GM12878 (cell line): ENCODE measurements around the gene SYNGR2. TPM values are rescaled to one million over a fixed set of nuclear protein-coding genes. Genes with fewer than 3 reads are reported as not detected.

Experiments
- BCL11A ChIP-seq: IDR thresholded peaks from 2 replicates; pipeline ENCODE4 v1.6.1; 2011; ENCODE audit warnings: low read depth, low read length
- CBFB ChIP-seq: IDR thresholded peaks from 2 replicates; pipeline ENCODE4 v1.6.1; 2016; ENCODE audit warnings: antibody characterized with exemption, low read depth
- DPF2 ChIP-seq: fragments of 450-650 bp; IDR thresholded peaks from 2 replicates; pipeline ENCODE4 v1.6.1; 2017; ENCODE audit warnings: mild to moderate bottlenecking
- ETV6 ChIP-seq, 2 experiments: fragments of 450-650 bp in 1 of 2; IDR thresholded peaks in 1 of 2; conservative IDR thresholded peaks in 1 of 2; 2 replicates each; pipeline ENCODE4 v1.6.1; 2014; ENCODE audit warnings: antibody characterized with exemption in 1 of 2, borderline replicate concordance in 1 of 2, low read depth in 1 of 2, mild to moderate bottlenecking in 1 of 2, moderate library complexity in 1 of 2
- GABPA ChIP-seq: IDR thresholded peaks from 2 replicates; pipeline ENCODE4 v1.6.1; 2014; ENCODE audit warnings: antibody characterized with exemption, low read depth, mild to moderate bottlenecking, inconsistent platforms
- IKZF2 ChIP-seq, 2 experiments: fragments of 450-650 bp; IDR thresholded peaks; 2 replicates each; pipeline ENCODE4 v1.6.1; 2017; ENCODE audit warnings: mild to moderate bottlenecking in 2 of 2, moderate library complexity in 2 of 2
- IRF4 ChIP-seq: IDR thresholded peaks from 2 replicates; pipeline ENCODE4 v1.6.1; 2011; ENCODE audit warnings: low read depth, low read length
- MYB ChIP-seq: fragments of 150-350 bp; IDR thresholded peaks from 2 replicates; pipeline ENCODE4 v1.6.1; 2014; ENCODE audit warnings: mild to moderate bottlenecking, low read depth, low read length, borderline replicate concordance
- NR2C1 ChIP-seq: fragments of 450-650 bp; IDR thresholded peaks from 2 replicates; pipeline ENCODE4 v1.6.1; 2017; ENCODE audit warnings: antibody characterized with exemption, mild to moderate bottlenecking, moderate library complexity
- POLR2AphosphoS5 ChIP-seq: IDR thresholded peaks from 2 replicates; pipeline ENCODE4 v1.6.1; 2011; ENCODE audit warnings: mild to moderate bottlenecking, low read length, inconsistent platforms
- SMARCA5 ChIP-seq: fragments of 450-650 bp; IDR thresholded peaks from 2 replicates; pipeline ENCODE4 v1.6.1; 2017; ENCODE audit warnings: mild to moderate bottlenecking
- SMC3 ChIP-seq: IDR thresholded peaks from 2 replicates; pipeline ENCODE4 v1.6.1; 2011; ENCODE audit warnings: low read length, improper control_type of control experiment, borderline replicate concordance
- polyA plus RNA-seq, 11 experiments: library from polyadenylated mRNA; depleted of rRNA in 4 of 11; unstranded in 6 of 11; stranded (reverse) in 5 of 11; fragments of >200 nt; fragmentation: Nextera tagmentation in 4 of 11; fragmentation: Illumina TruSeq in 1 of 11; extraction: Ambion mirVana in 4 of 11; extraction: Trizol in 1 of 11; gene quantifications; 1 replicate in 1 of 11; 2 replicates in 10 of 11; pipeline versions ENCODE4 v1.2.1 to v1.2.3, GENCODE V29; 2011 to 2016; ENCODE audit warnings: inconsistent platforms in 2 of 11, missing spikeins in 2 of 11, low read depth in 1 of 11
- total RNA-seq, 4 experiments: library from RNA; depleted of rRNA in 3 of 4; stranded (reverse); fragments of >200 nt in 3 of 4; fragmentation: Illumina TruSeq in 1 of 4; extraction: Trizol in 1 of 4; gene quantifications; 2 replicates each; pipeline versions ENCODE4 v1.2.1 to v1.2.3, GENCODE V29; 2013 to 2021
- TF ChIP-seq, protein P1 (sequence below), 3 experiments: IDR thresholded peaks in 2 of 3; conservative IDR thresholded peaks in 1 of 3; 2 replicates each; pipeline ENCODE4 v1.5.1; 2011; ENCODE audit warnings: low read depth in 3 of 3, low read length in 3 of 3, mild to moderate bottlenecking in 3 of 3, control low read depth in 2 of 3, moderate library complexity in 2 of 3, inconsistent platforms in 1 of 3, mixed read lengths in 1 of 3; ENCODE audit not compliant: control insufficient read depth in 2 of 3, insufficient read depth in 1 of 3; ENCODE audit errors: extremely low read depth in 1 of 3
- TF ChIP-seq, protein P2 (sequence below): fragments of 450-650 bp; IDR thresholded peaks from 2 replicates; pipeline ENCODE4 v1.6.1; 2018; ENCODE audit warnings: borderline replicate concordance, mild to moderate bottlenecking; ENCODE audit not compliant: partially characterized antibody
- TF ChIP-seq, protein P3 (sequence below): IDR thresholded peaks from 2 replicates; pipeline ENCODE4 v1.6.1; 2012; ENCODE audit warnings: low read depth, low read length, improper control_type of control experiment
- TF ChIP-seq, protein P4 (sequence below): fragments of 450-650 bp; IDR thresholded peaks from 2 replicates; pipeline ENCODE4 v1.6.1; 2017; ENCODE audit warnings: antibody characterized with exemption, mild to moderate bottlenecking, moderate library complexity
- TF ChIP-seq, protein P5 (sequence below): fragments of 450-650 bp; IDR thresholded peaks from 2 replicates; pipeline ENCODE4 v1.6.1; 2017; ENCODE audit warnings: mild to moderate bottlenecking, moderate library complexity

Gene SYNGR2
- total and polyA plus RNA-seq, 10 of the 15 experiments (the other 5 are each of a cell fraction or from before 2014, with no cell fraction given) = 4.4 to 529 (median 261) TPM

DNA sequence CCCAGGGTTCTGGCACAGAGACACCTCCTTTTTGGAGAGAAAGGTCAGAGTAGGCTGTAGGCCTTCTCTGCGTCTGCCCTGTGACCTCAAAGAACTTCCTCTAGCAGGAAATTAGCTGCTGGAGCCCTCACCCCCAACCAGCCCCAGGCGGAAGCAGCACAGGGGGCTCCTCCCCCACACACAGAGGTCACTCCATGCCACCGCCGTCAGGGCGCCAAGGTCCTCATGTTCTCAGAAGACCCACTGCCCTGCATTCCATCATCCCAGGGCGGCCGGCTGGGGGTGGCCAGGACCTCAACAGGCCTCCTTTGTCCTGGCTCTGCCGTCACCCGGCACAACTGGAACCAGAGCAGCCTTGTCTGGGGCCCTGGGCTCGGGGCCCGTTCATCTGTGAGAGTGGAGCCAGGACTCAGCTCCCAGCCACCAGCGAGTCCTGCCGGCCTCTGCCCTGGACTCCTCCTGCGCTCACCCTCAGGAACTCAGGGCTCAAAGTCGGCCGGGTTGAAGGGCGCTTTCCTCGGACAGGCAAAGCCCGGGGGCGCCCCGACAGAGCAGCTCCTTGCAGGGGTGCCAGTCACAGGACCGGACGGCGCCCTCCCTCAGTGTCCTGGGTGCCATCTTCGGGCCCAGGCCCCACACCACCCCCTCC lies 41.0 kb upstream of the SYNGR2 start (continued):
- TF ChIP-seq, protein P1, sequence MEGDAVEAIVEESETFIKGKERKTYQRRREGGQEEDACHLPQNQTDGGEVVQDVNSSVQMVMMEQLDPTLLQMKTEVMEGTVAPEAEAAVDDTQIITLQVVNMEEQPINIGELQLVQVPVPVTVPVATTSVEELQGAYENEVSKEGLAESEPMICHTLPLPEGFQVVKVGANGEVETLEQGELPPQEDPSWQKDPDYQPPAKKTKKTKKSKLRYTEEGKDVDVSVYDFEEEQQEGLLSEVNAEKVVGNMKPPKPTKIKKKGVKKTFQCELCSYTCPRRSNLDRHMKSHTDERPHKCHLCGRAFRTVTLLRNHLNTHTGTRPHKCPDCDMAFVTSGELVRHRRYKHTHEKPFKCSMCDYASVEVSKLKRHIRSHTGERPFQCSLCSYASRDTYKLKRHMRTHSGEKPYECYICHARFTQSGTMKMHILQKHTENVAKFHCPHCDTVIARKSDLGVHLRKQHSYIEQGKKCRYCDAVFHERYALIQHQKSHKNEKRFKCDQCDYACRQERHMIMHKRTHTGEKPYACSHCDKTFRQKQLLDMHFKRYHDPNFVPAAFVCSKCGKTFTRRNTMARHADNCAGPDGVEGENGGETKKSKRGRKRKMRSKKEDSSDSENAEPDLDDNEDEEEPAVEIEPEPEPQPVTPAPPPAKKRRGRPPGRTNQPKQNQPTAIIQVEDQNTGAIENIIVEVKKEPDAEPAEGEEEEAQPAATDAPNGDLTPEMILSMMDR (IDR thresholded peaks at IDR 0.05 in 2 of 3, conservative IDR thresholded peaks at IDR 0.05 in 1 of 3; ENCODE audit: control insufficient read depth in 2 of 3, extremely low read depth in 1 of 3, insufficient read depth in 1 of 3, low read depth in 3 of 3, low read length in 3 of 3) = no peak
- TF ChIP-seq, protein P2, sequence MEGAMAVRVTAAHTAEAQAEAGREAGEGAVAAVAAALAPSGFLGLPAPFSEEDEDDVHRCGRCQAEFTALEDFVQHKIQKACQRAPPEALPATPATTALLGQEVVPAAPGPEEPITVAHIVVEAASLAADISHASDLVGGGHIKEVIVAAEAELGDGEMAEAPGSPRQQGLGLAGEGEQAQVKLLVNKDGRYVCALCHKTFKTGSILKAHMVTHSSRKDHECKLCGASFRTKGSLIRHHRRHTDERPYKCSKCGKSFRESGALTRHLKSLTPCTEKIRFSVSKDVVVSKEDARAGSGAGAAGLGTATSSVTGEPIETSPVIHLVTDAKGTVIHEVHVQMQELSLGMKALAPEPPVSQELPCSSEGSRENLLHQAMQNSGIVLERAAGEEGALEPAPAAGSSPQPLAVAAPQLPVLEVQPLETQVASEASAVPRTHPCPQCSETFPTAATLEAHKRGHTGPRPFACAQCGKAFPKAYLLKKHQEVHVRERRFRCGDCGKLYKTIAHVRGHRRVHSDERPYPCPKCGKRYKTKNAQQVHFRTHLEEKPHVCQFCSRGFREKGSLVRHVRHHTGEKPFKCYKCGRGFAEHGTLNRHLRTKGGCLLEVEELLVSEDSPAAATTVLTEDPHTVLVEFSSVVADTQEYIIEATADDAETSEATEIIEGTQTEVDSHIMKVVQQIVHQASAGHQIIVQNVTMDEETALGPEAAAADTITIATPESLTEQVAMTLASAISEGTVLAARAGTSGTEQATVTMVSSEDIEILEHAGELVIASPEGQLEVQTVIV = no peak
- TF ChIP-seq SMARCA5 (no peak), BCL11A (0 out of 2 replicates have a peak, but pooled peaks have one; percentile 10), IKZF2 (IDR thresholded peaks at IDR 0.05) (no peak), IRF4 (no peak), DPF2 (peak; percentile 33; the same call in 1 of the 2 replicates), POLR2AphosphoS5 (peak; percentile 50; the same call in 1 of the 2 replicates), MYB (no peak), NR2C1 (peak; percentile 84), GABPA (no peak), SMC3 (no peak), CBFB (0 out of 2 replicates have a peak, but pooled peaks have one; percentile 36), ETV6 (conservative IDR thresholded peaks at IDR 0.05 in 1 of 2, IDR thresholded peaks at IDR 0.05 in 1 of 2; ENCODE audit: borderline replicate concordance in 1 of 2, low read depth in 1 of 2) (peak in 1 of 2 experiments; percentile 78; a peak in 2 of 4 replicates)
- TF ChIP-seq, protein P3, sequence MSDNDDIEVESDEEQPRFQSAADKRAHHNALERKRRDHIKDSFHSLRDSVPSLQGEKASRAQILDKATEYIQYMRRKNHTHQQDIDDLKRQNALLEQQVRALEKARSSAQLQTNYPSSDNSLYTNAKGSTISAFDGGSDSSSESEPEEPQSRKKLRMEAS = 0 out of 2 replicates have a peak, but pooled peaks have one; percentile 12
- TF ChIP-seq, protein P4, sequence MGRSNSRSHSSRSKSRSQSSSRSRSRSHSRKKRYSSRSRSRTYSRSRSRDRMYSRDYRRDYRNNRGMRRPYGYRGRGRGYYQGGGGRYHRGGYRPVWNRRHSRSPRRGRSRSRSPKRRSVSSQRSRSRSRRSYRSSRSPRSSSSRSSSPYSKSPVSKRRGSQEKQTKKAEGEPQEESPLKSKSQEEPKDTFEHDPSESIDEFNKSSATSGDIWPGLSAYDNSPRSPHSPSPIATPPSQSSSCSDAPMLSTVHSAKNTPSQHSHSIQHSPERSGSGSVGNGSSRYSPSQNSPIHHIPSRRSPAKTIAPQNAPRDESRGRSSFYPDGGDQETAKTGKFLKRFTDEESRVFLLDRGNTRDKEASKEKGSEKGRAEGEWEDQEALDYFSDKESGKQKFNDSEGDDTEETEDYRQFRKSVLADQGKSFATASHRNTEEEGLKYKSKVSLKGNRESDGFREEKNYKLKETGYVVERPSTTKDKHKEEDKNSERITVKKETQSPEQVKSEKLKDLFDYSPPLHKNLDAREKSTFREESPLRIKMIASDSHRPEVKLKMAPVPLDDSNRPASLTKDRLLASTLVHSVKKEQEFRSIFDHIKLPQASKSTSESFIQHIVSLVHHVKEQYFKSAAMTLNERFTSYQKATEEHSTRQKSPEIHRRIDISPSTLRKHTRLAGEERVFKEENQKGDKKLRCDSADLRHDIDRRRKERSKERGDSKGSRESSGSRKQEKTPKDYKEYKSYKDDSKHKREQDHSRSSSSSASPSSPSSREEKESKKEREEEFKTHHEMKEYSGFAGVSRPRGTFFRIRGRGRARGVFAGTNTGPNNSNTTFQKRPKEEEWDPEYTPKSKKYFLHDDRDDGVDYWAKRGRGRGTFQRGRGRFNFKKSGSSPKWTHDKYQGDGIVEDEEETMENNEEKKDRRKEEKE = no peak
- TF ChIP-seq, protein P5, sequence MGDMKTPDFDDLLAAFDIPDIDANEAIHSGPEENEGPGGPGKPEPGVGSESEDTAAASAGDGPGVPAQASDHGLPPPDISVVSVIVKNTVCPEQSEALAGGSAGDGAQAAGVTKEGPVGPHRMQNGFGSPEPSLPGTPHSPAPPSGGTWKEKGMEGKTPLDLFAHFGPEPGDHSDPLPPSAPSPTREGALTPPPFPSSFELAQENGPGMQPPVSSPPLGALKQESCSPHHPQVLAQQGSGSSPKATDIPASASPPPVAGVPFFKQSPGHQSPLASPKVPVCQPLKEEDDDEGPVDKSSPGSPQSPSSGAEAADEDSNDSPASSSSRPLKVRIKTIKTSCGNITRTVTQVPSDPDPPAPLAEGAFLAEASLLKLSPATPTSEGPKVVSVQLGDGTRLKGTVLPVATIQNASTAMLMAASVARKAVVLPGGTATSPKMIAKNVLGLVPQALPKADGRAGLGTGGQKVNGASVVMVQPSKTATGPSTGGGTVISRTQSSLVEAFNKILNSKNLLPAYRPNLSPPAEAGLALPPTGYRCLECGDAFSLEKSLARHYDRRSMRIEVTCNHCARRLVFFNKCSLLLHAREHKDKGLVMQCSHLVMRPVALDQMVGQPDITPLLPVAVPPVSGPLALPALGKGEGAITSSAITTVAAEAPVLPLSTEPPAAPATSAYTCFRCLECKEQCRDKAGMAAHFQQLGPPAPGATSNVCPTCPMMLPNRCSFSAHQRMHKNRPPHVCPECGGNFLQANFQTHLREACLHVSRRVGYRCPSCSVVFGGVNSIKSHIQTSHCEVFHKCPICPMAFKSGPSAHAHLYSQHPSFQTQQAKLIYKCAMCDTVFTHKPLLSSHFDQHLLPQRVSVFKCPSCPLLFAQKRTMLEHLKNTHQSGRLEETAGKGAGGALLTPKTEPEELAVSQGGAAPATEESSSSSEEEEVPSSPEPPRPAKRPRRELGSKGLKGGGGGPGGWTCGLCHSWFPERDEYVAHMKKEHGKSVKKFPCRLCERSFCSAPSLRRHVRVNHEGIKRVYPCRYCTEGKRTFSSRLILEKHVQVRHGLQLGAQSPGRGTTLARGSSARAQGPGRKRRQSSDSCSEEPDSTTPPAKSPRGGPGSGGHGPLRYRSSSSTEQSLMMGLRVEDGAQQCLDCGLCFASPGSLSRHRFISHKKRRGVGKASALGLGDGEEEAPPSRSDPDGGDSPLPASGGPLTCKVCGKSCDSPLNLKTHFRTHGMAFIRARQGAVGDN = peak; percentile 90
